ENCODE results near the gene GALM. TPM values are rescaled to one million over a fixed set of nuclear protein-coding genes. Genes with fewer than 3 reads are reported as not detected.

GALM gene
- total and polyA plus RNA-seq, 2 donors (not counting 3 experiments of a cell fraction or from before 2014, with no cell fraction given) = 4.8 to 6.1 TPM

DNA sequence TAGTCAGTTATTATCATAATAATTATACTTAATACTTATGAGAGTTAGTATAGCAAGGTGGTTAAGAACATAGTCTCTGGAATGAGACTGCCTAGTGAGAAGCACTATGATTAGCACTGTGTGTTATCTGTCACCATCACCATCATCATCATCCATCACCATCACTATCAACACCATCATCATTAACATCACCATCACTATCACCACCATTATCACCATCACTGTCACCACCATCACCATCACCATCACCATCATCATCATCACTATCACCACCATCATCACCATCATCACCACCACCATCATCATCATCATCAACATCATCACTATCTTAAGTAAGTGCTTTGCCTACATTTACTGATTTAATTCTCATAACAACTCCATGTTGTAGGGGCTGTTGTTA, 45.6 kb downstream of the GALM start:
- no peaks in the 10 kb centered on the region for H3K79me2 ChIP-seq (ENCODE audit: control insufficient read depth, insufficient read depth, low read length)
- H3K4me3 ChIP-seq (replicated peaks in 1 of 3; ENCODE audit: insufficient read depth in 1 of 3, low read depth in 1 of 3, low read length in 3 of 3) = no peak overlapping the region
- no peaks in the 10 kb centered on the region for H3K4me1 ChIP-seq (ENCODE audit: control insufficient read depth, extremely low read depth, insufficient read depth, low read length)
- DNase-seq (ENCODE audit: low read depth, low spot score) = no peak
- no peak for TF ChIP-seq POLR2AphosphoS5 (IDR thresholded peaks at IDR 0.05; ENCODE audit: insufficient read depth, low read depth, low read length)
- TF ChIP-seq GATA2 (IDR thresholded peaks at IDR 0.05; ENCODE audit: insufficient read depth, insufficient read length, low read depth, low read length) = no peak
- no peak for TF ChIP-seq FOS (IDR thresholded peaks at IDR 0.05; ENCODE audit: borderline replicate concordance, insufficient read depth, low read length)
- H3K27me3 ChIP-seq (ENCODE audit: control insufficient read depth in 2 of 2, insufficient read depth in 2 of 2, low read length in 2 of 2) = no peaks in the 10 kb centered on the region
- intact Hi-C loops (cut with micrococcal nuclease) (no loop called here), dilution Hi-C loops (cut with MboI; ENCODE audit: extremely low pct_ligation_motif_present, low sequenced_read_pairs) (no loop called here)
- H4K20me1 ChIP-seq (replicated peaks; ENCODE audit: control insufficient read depth, extremely low read depth, insufficient read depth, low read length) = no peaks in the 10 kb centered on the region
- CTCF ChIA-PET = no interaction called here
- H3K9me3 ChIP-seq (replicated peaks; ENCODE audit: control insufficient read depth, insufficient read depth, low read length) = no peaks in the 10 kb centered on the region
- no peak for FAIRE-seq
- H3K36me3 ChIP-seq (ENCODE audit: control insufficient read depth in 2 of 2, extremely low read depth in 1 of 2, insufficient read depth in 2 of 2, low read length in 2 of 2) = no peaks in the 10 kb centered on the region
- no peak overlapping the region for H3K27ac ChIP-seq (ENCODE audit: insufficient read depth, low read depth, low read length)
- no peak overlapping the region for H3K4me2 ChIP-seq (ENCODE audit: insufficient read depth, low read length)
- POLR2A ChIA-PET = no interaction called here
- BruUV-seq (replicated peaks) = no TSS peak
- no peak overlapping the region for H3K9ac ChIP-seq (replicated peaks; ENCODE audit: extremely low read depth, insufficient read depth, low read length)
- H3K9me1 ChIP-seq (replicated peaks; ENCODE audit: control insufficient read depth, extremely low read depth, insufficient read depth, low read length) = no peaks in the 10 kb centered on the region
- H2AFZ ChIP-seq (ENCODE audit: low read depth, low read length) = no peak overlapping the region

DNA sequence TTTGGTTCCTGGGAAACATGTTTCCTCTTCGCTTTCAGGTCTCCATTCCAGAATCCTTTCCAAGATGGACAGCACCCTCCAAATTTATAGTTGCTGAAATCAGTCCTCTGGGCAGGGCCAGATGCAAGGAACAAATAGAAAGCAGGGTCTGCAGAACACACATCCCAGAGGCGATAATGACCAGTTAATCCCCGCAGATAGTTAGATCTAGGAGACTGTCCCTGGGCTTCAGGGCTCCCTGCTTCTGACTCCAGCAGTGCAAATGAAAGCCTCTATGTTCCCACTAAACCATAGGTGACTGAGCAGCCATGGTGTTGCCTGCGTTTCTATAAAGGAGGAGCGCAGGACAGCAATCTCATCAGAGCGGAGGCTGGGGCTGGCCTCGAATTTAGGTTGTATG, 46.5 kb downstream of the GALM start:
- H3K9me1 ChIP-seq (replicated peaks; ENCODE audit: control insufficient read depth, extremely low read depth, insufficient read depth, low read length) = no peaks in the 10 kb centered on the region
- no peaks in the 10 kb centered on the region for H3K79me2 ChIP-seq (ENCODE audit: control insufficient read depth, insufficient read depth, low read length)
- H3K4me3 ChIP-seq (replicated peaks in 1 of 3; ENCODE audit: insufficient read depth in 1 of 3, low read depth in 1 of 3, low read length in 3 of 3) = no peak overlapping the region
- TF ChIP-seq MYC (IDR thresholded peaks at IDR 0.05; ENCODE audit: low read depth, low read length) = no peak
- no peak for TF ChIP-seq JUN (IDR thresholded peaks at IDR 0.05; ENCODE audit: borderline replicate concordance, insufficient read depth, insufficient read length, low read depth)
- TF ChIP-seq GATA2 (IDR thresholded peaks at IDR 0.05; ENCODE audit: insufficient read depth, insufficient read length, low read depth, low read length) = no peak
- TF ChIP-seq POLR2AphosphoS5 (IDR thresholded peaks at IDR 0.05; ENCODE audit: insufficient read depth, low read depth, low read length) = no peak
- TF ChIP-seq EZH2 (IDR thresholded peaks at IDR 0.05; ENCODE audit: borderline replicate concordance, low read depth, low read length, severe bottlenecking) = no peak
- TF ChIP-seq, protein P1, sequence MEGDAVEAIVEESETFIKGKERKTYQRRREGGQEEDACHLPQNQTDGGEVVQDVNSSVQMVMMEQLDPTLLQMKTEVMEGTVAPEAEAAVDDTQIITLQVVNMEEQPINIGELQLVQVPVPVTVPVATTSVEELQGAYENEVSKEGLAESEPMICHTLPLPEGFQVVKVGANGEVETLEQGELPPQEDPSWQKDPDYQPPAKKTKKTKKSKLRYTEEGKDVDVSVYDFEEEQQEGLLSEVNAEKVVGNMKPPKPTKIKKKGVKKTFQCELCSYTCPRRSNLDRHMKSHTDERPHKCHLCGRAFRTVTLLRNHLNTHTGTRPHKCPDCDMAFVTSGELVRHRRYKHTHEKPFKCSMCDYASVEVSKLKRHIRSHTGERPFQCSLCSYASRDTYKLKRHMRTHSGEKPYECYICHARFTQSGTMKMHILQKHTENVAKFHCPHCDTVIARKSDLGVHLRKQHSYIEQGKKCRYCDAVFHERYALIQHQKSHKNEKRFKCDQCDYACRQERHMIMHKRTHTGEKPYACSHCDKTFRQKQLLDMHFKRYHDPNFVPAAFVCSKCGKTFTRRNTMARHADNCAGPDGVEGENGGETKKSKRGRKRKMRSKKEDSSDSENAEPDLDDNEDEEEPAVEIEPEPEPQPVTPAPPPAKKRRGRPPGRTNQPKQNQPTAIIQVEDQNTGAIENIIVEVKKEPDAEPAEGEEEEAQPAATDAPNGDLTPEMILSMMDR (IDR thresholded peaks at IDR 0.05; ENCODE audit: extremely low read depth in 1 of 2, insufficient read depth in 1 of 2, low read depth in 1 of 2, low read length in 2 of 2) = no peak
- no peak for TF ChIP-seq POLR2A (IDR thresholded peaks at IDR 0.05; ENCODE audit: low read depth, low read length)
- no peak for TF ChIP-seq FOS (IDR thresholded peaks at IDR 0.05; ENCODE audit: borderline replicate concordance, insufficient read depth, low read length)
- TF ChIP-seq, protein P2, sequence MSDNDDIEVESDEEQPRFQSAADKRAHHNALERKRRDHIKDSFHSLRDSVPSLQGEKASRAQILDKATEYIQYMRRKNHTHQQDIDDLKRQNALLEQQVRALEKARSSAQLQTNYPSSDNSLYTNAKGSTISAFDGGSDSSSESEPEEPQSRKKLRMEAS (IDR thresholded peaks at IDR 0.05; ENCODE audit: insufficient read depth, insufficient read length) = no peak
- no peaks in the 10 kb centered on the region for H4K20me1 ChIP-seq (replicated peaks; ENCODE audit: control insufficient read depth, extremely low read depth, insufficient read depth, low read length)
- H3K27ac ChIP-seq (ENCODE audit: insufficient read depth, low read depth, low read length) = no peak overlapping the region
- intact Hi-C loops (cut with micrococcal nuclease) (no loop called here), dilution Hi-C loops (cut with MboI; ENCODE audit: extremely low pct_ligation_motif_present, low sequenced_read_pairs) (no loop called here)
- H3K9ac ChIP-seq (replicated peaks; ENCODE audit: extremely low read depth, insufficient read depth, low read length) = no peak overlapping the region
- no peaks in the 10 kb centered on the region for H3K9me3 ChIP-seq (replicated peaks; ENCODE audit: control insufficient read depth, insufficient read depth, low read length)
- no TSS peak for BruUV-seq (replicated peaks)
- no peak overlapping the region for H2AFZ ChIP-seq (ENCODE audit: low read depth, low read length)
- no peaks in the 10 kb centered on the region for H3K27me3 ChIP-seq (ENCODE audit: control insufficient read depth in 2 of 2, insufficient read depth in 2 of 2, low read length in 2 of 2)
- H3K36me3 ChIP-seq (ENCODE audit: control insufficient read depth in 2 of 2, extremely low read depth in 1 of 2, insufficient read depth in 2 of 2, low read length in 2 of 2) = no peaks in the 10 kb centered on the region
- ChIA-PET CTCF (no interaction called here), POLR2A (no interaction called here)
- FAIRE-seq = no peak
- H3K4me2 ChIP-seq (ENCODE audit: insufficient read depth, low read length) = no peak overlapping the region
- H3K4me1 ChIP-seq (ENCODE audit: control insufficient read depth, extremely low read depth, insufficient read depth, low read length) = no peaks in the 10 kb centered on the region
- no peak for DNase-seq (ENCODE audit: low read depth, low spot score)

Data from endothelial cell of umbilical vein (primary cell).